GM18526 (cell line): ENCODE measurements around the gene KCNQ5.

ENCODE experiments used
- POLR2A ChIP-seq: IDR thresholded peaks from 3 replicates; pipeline ENCODE4 v1.6.1; 2011; ENCODE audit not compliant: insufficient read length; ENCODE audit errors: extremely low read depth

KCNQ5 gene

DNA sequence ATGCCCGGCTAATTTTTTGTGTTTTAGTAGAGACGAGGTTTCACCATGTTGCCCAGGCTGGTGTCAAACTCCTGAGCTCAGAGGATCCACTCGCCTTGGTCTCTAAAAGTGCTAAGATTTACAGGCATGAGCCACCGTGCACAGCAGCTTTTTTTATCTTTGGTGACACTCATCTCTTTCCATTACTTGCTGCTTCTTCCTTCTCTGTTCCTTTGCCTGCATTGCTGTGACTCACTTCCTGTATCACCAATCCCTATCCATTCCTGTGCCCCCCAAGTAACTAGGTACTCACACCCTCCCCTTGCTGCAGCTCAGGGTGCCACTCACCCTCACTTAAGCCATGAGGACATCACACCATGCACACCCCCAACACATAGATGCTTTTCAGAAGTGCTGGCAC is 578.9 kb downstream of the KCNQ5 start:
- no peak for TF ChIP-seq POLR2A

DNA sequence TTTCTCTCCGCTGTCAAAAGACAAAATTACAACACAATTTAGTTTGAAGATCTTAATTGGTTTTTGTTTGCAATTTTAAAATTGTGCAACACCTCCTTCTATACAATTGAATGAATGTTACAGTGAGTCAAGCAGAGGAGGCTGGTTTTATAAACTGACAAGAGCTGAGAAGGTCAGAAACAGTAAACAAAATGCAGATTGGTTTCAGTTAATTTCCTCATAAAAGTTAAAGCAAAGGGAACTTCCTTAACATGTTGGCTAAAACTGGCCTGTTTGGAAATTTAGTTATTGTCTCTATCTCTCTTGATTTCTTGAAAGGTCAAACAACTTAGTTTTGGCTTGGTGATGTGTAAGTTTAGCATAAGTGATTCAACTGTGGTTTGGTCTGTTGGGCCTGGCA is 581.2 kb downstream of the KCNQ5 start:
- TF ChIP-seq POLR2A, result no peak

DNA sequence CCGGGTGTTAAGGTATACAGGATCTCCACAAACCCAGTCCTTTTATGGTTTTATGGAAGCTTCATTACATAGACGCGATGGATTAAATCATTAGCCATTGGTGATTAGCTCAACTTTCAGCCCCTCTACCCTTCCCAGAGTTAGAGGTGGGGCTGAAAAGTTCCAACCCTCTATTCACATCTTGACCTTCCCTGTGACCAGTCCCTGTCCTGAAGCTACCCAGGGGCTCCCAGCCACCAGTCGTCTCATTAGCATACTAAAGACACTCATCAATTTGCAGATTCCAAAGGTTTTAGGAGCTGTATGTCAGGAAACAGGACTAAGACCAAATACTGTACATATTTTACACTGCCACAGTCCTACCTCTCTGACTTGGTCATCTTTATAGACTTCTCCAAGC is 582.4 kb downstream of the KCNQ5 start:
- no peak for TF ChIP-seq POLR2A

DNA sequence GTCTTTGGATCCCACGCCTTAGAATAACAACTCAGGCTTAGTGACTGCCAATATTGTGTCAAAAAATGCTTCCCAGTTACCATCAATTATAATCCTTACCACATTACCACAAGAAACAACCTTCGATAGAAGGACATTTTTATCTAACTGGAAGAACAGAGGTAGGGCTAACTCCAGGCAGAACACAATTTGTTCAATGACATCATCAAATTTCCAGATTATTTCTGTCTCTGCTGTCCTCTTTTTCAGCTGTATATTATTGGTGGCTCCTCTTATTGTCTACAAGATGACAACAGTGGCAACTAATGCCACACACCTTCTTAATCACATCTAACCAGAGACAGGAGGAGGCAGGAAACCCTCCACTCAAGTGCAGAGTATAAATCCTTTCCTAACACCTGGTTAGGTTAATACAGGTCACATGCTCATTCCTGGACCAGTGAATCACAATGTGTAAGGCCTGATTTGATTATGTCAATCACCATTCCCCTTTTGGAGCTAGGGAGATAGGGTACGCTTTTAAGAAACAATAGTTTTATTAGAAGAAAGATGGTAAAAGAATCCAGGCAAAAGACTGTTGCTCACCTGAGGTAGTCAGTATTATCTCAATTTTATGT is 585.5 kb downstream of the KCNQ5 start:
- no peak for TF ChIP-seq POLR2A

DNA sequence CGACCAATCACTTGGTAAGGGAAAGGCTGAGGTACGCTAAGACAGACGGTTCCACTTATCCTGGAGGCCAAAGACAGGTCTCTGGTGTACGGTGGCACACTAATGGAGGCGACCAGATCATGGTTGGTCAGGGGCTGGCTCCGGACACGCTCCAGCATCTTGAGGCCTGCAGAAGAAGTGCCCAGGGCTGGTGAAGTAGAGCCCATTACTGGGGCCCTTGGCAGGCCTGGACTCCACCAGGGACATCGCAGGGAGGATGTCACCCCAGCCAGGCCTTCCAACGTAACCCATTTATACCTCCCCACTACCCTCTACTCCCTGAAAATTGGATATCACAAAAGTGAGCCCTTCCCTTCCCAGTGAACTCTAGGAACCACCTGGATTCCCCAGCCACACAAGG is 587.3 kb downstream of the KCNQ5 start:
- no peak for TF ChIP-seq POLR2A

DNA sequence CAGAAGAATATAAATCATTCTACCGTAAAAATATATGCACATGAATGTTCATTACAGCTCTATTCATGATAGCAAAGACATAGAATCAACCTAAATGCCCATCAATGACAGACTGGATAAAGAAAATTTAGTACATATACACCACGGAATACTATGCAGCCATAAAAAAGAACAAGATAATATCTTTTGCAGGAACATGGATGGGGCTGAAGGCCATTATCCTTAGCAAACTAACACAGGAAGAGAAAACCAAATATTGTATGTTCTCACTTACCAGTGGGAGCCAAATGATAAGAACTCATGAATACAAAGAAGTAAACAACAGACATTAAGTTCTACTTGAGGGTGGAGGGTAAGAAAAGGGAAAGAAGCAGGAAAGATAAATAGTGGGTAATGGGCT is 595.0 kb downstream of the KCNQ5 start:
- TF ChIP-seq POLR2A, result no peak

DNA sequence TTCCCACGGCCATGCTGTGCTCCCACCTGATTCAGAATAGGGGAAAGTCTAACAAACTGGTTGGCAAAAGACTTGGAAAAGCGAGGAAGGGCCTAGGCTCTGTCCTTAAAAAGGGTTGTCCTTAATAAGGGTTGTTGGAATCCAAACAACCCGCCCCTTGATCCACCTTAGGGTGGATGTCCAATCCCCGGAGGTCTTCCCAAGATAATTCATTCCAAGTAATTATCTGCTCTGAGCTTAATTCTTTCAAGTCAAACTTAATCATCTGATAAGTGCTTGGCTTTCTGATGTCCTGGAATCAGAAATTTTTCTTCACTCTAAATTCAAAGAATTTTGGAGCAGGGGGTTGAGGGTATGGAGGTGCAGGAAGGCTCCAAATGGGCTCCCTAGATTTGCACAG is 603.5 kb downstream of the KCNQ5 start, which contains the start of gene KHDC1L:
TSS of gene KHDC1L (minus strand) at position 101 of the 400 bp plus-strand sequence. CDS start at position 13, 88 bp downstream.
- TF ChIP-seq POLR2A, result no peak

DNA sequence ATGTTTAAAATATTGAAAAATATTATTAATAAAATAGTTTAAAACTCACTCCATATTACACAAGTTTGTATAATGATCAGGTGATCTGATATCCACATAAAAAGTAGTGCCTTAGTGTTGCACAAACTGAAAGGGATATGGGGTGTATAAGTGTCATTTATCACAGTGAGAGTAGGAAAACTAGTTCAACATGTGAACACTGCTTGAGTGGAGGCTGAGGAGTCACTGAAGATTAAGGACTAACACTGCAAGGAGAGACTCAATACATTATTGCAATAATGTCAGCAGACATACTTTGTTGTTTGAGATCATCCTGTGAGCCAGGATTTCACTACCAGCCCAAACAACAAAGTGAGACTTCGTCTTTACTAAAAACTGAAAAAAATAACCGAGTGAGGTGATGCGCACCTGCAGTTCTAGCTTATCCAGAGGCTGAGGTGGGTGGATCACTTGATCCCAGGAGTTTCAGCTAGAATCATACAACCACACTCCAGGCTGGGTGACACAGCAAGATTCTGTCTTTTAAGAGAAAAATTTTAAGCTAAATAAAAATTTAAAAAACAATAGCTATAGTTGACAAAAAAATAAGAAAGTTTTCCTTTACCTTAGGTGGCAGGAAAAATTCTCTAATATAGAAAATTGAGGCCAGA is 605.9 kb downstream of the KCNQ5 start:
- no peak for TF ChIP-seq POLR2A

DNA sequence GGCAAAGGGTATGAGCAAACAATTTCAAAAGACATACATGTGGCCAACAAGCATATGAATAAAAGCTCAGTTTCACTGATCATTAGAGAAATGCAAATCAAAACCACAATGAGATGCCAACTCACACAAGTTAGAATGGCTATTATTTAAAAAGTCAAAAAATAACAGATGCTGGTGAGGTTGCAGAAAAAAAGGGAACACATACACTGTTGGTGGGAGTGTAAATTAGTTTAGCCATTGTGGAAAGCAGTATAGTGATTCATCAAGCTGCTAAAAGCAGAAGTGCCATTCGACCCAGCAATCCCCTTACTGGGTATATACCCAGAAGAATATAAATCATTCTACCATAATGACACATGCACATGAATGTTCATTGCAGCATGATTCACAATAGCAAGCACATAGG is 610.1 kb downstream of the KCNQ5 start:
- TF ChIP-seq POLR2A, result no peak

DNA sequence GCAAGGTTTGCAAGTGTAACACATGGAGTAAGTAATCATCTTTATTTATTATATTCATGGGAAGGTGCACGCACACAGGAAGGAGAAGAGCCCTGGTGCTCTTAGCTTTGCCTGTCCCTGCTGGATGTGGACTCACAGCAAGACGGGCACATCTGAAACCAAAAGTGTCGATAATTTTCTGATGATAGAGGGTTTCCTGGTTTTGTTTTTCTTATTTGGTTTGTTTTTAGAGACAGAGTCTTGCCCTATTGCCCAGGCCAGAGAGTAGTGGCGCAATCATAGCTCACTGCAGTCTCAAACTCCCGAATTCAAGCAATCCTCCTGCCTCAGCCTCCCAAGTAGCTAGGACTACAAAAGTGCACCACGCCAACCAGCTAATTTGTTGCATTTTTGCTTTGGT is 611.2 kb downstream of the KCNQ5 start:
- no peak for TF ChIP-seq POLR2A

DNA sequence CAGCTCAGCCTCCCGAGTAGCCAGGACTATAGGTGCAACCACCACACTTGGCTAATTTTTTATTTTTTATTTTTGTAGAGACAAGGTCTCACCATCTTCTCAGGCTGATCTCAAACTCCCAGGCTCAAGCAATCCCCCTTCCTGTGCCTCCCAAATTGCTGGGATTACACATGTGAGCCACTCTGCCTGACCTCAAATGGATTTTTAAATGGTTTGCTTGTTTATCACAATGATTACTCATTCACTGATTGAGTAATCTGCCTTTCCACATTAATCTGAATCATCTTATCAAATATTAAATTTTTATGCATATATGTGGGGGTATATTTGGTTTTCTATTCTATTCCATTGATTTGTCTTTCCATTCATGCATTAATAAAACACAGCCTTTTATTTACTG is 612.9 kb downstream of the KCNQ5 start:
- TF ChIP-seq POLR2A, result no peak

DNA sequence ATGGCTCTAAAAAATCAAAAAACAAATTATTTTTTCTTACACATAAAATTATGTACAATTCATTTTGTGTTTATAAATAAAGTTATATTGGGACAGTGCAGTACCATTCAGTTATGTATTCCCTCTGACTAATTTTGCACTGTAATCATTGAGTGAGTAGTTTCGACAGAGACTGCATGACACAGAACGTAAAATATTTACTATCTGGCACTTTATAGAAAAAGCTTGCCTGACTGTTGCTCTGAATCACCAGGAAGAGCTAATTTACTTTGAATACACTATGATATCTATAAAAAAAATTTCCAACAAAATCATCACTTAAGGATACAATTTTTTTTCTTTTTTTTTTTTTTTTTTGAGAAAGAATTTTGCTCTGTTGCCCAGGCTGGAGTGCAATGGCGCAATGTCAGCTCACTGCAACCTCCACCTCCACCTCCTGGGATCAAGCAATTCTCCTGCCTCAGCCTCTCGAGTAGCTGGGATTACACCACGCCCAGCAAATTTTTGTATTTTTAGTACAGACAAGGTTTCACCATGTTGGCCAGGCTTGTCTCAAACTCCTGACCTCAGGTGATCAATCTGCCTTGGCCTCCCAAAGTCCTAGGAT is 614.4 kb downstream of the KCNQ5 start:
- TF ChIP-seq POLR2A, result no peak

DNA sequence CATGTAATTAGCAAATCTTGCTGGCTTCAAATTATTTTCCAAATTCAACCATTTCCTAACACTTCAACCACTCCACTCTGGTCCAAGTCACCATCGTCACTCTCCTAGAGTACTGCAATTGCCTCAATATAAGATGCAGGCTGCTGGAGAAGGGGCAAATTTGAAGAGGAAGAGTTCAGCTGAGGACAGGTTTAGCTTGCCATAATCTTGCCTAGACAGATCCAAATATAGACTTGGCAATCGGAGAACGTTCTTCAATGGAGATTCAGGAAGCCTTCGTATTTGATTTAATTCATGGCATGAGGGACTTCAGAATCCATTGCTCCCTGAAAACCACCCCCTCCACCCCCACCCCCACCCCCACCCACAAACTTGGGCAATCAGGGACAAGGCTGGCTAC is 618.9 kb downstream of the KCNQ5 start:
- no peak for TF ChIP-seq POLR2A

DNA sequence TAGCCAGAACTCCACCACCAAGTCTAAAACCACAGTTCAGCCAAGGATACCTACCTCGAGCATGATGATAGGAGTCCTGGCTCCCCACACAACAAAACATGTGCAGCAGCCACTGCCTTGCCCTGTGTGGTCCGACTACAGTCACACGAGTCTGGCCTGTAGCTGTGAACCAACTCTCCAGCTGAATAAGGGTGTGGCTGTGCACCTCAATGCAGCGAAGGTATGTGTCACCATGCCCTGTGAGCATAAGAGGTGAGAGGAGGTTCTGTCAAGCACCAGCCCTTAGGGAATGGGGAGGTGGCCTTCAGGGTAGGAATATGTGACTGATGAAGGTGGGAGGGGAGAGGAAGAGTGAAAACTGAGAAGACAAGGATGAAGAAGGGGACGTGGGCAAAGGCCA is 620.1 kb downstream of the KCNQ5 start:
- TF ChIP-seq POLR2A, result no peak
